Fibroblast of peridontal ligament (primary cell): ENCODE data around the gene TAS2R13.

ENCODE experiments used
- DNase-seq: peaks from one replicate; pipeline ENCODE4 v3.0.0-alpha.2; 2010; ENCODE audit errors: extremely low read depth

Gene TAS2R13

DNA sequence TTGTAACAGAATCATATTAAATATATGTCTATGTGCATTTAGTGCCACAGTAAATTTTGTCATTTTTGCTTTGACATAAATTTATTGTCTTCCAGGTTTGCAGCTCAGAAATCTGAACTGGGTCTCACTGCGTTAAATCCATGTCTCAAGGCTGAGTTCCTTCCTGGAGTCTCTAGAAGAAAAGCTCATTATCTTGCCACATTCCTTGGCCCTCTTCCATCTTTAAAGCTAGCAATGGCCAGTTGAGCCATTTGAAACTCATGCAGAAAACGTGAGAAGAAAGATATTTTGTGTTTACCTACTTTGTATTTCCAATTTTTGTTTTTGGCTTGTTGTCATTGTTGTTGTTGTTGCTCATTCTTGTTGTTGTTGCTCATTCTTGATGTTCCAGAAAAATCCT is 36.0 kb downstream of the TAS2R13 start:
- DNase-seq: peak; percentile 28

GRCh38 chr12:10867381-10867780 is 42.0 kb downstream of the TAS2R13 start:
- no peak for DNase-seq

- no peak for DNase-seq
Observed at GRCh38 chr12:10863512-10864218, 45.7 kb downstream of the TAS2R13 start.

- DNase-seq: peak; percentile 11
Observed at GRCh38 chr12:10861366-10861765, 48.0 kb downstream of the TAS2R13 start.
